NCI-H128 (cell line): ENCODE results near the gene CCDC83.
"Not testable (repeated sequence)": the region's sequence is repeated elsewhere in the genome, so short reads cannot be mapped to it uniquely, and the experiment has no call there.

Experiments
- DNase-seq: peaks from one replicate; lab custom pipeline; 2025; ENCODE audit not compliant: unreplicated experiment; lab: John Stamatoyannopoulos, UW

The CCDC83 gene

DNA sequence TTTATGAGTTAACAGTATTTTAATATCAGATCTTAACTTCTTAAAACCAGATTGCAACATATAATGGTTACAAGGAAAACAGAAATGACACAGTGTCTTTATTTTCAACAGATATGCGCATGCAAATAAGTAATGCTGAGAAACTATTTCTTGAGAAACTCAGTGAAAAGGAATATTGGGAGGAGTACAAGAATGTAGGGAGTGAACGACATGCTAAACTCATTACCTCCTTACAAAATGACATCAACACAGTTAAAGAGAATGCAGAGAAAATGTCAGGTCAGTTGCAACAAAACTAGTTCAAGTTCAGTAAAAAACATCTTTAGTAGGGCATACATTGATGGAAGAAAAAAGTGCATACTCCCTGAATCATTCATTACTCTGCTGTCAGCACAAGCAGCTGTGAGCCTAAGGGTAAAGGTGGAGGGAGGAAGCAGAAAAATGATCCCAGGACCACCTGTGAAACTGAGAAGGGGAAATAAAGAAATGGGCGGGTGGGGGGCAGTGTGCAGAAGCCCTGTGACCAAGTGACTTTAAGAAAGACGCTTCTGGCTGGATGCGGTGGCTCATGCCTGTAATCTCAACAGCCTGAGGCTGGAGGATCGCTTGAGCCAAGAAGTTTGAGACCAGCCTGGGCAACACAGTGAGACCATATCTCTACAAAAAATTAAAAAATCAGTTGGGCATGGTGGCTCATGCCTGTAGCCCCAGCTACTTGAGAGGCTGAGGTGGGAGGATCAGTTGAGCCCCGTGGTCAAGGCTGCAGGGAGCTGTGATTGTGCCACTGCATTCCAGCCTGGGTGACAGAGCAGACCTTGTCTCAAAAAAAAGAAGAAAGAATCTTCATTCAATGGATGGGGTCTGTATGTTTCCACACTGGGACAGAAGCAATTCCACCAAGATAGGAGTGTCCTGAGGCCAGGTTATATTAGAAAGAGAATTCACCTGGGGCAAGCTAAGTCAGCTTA, 31.2 kb downstream of the CCDC83 start:
- DNase-seq: no peak

DNA sequence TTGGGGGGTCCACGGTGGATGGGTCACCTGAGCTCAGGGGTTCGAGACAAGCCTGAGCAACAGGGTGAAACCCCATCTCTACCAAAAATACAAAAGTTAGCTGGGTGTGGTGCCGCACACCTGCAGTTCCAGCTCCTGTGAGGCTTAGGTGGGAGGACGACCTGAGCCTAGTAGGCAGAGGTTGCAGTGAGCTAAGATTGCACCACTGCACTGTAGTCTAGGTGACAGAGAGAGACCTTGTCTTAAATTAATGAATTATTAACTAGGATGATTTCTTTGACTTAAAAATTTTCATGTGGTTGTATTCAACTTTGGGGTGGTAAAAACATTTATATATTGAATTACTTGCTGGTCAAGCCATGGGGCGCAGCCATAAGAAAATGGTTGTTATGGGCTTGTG, 33.9 kb downstream of the CCDC83 start:
- no peak for DNase-seq

GRCh38 chr11:85889676-85890579, 34.7 kb downstream of the CCDC83 start:
- DNase-seq: no peak

DNA sequence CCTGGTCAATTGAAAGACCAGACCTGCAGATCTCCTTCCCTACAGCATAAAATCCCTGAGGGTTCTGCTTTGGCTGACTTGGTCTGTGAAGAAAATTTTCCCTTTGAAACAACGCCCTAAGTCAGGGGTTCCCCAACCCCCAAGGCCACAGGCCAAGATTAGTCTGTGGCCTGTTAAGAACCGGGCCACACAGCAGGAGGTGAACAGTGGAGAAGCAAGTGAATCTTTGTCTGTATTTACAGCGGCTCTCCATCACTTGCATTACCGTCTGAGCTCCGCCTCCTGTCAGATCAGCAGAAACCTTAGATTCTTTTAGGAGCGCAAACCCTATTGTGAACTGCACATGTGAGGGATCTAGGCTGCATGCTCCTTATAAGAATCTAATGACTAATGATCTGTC, 38.2 kb downstream of the CCDC83 start:
- no peak for DNase-seq

GRCh38 chr11:85896876-85897275, 41.7 kb downstream of the CCDC83 start:
- no peak for DNase-seq

DNA sequence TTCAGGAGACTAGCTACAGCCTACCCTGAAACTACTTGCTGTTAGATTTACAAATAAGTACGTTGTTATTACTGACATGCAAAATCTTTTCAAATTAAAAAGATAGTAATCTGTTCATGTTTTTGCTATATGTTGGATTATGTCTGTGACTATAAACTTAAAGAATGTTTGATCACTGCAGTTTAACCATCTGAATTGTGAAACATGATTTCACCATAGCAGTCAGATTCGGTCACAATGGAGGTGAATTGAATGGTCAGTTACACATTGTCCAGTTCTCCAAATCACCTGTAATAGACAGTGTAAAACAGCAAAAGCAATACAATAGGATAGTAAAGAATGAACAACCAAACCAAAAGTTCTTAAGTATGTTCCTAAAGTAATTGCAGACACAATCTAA, 43.3 kb downstream of the CCDC83 start:
- no peak for DNase-seq

- DNase-seq: no peak
Measured at GRCh38 chr11:85902353-85902752, 47.2 kb downstream of the CCDC83 start.

DNA sequence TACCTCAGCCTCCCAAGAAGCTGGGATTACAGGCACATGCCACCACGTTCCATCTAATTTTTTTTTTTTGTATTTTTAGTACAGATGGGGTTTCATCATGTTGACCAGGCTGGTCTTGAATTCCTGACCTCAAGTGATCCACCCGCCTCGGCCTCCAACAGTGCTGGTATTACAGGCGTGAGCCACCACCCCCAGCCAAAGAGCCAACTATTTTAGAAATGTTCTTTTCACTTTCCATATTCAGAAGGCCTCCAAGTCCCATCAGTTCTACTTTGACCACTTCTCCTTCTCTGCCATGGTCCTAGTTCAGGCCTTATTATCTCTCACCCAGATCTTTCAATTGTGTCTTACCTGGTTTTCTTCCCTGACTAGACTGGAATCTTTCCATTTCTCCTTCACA, 48.2 kb downstream of the CCDC83 start:
- no peak for DNase-seq

DNA sequence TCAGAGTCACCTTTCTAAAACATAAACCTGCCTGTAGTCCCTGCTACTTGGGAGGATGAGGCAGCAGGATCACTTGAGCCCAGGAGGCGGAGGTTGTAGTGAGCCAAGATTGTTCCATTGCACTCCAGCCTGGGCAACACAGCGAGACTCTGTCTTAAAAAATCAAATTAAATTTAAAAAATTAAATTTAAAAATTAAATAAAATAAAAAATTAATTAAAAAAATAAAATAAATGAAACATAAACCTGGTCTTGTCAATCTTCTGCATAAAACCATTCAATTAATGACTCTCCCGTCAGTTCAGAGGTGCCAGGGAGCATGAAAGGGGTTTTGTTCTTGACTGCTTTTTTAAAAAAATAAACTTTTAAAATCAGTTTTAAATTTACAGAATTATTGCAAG, 48.6 kb downstream of the CCDC83 start:
- no peak for DNase-seq

DNA sequence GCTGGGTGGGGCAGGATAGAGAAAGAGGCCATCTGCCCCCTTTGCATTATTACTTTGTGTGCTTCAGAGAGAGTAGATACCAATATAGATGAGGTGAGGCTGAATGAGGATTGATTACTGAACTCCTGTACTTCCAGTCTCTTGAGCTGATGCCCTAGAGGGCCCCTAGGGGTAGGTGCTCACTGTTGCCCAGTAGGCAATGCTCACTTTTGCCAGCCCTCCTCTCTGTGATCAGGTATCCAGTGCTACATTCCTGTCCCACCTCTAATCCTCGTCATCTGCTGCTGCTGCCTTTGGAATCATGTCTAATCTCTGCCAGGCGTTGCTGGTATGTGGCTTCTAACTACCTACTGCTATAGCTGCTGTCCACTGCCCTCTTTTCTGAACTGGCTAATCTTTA, 57.2 kb downstream of the CCDC83 start:
- DNase-seq: no peak

- DNase-seq: no peak
Measured at GRCh38 chr11:85913513-85913912, 58.3 kb downstream of the CCDC83 start.

DNA sequence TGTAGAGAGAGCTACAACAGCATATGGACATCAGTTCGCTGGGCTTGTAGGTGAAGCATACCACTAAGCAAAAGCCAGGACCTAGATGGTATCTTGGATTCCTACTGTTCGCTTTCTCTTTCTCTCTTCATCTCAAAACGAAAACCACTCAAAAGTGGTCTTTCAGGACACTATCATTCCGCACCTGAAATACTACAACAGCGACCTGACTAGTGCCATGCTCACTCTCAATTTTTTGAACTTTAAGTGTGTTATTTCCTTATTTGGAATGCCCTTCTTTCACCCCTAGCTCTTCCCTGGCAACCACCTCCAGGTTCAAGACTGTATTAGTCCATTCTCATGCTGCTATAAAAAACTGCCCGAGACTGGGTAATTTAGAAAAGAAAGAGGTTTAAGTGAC, 59.2 kb downstream of the CCDC83 start:
- DNase-seq: no peak

- DNase-seq: no peak
Measured at GRCh38 chr11:85918910-85919794, 64.0 kb downstream of the CCDC83 start.

GRCh38 chr11:85922367-85922766, 67.2 kb downstream of the CCDC83 start:
- DNase-seq: no peak

GRCh38 chr11:85923455-85923854, 68.3 kb downstream of the CCDC83 start:
- no peak for DNase-seq

DNA sequence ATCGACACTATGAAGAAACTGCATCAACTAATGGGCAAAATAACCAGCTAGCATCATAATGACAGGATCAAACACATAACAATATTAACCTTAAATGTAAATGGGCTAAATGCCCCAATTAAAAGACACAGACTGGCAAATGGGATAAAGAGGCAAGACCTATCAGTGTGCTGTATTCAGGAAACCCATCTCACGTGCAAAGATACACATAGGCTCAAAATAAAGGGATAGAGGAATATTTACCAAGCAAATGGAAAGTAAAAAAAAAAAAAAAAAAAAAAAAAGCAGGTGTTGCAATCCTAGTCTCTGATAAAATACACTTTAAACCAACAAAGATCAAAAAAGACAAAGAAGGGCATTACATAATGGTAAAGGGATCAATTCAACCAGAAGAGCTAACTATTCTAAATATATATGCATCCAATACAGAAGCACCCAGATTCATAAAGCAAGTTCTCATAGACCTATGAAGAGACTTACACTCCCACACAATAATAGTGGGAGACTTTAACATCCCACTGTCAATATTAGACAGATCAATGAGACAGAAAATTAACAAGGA, 71.6 kb downstream of the CCDC83 start:
- not testable (repeated sequence) for DNase-seq

DNA sequence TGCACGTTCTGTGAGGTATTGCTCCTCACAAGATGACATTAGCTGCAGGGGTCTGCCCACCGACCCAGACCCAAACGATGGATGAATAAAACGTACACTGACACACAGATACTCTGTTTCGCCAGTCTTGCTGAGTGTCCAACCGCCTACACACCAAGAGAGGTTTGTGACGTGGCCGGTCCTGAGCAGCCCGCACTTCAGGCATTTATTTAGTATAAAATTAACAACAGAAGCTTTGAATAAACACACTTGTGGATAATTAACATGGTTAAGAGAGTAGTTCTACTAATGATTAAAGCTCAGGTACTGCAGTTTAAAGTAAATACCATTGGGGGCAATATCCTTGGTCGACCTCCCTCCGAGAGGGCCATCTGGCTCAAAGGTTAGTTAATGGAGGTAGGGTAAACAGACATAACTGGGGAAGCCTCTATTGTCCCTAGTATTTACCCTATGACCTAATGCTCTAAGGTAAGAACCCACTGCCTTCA, 75.7 kb downstream of the CCDC83 start:
- no peak for DNase-seq

DNA sequence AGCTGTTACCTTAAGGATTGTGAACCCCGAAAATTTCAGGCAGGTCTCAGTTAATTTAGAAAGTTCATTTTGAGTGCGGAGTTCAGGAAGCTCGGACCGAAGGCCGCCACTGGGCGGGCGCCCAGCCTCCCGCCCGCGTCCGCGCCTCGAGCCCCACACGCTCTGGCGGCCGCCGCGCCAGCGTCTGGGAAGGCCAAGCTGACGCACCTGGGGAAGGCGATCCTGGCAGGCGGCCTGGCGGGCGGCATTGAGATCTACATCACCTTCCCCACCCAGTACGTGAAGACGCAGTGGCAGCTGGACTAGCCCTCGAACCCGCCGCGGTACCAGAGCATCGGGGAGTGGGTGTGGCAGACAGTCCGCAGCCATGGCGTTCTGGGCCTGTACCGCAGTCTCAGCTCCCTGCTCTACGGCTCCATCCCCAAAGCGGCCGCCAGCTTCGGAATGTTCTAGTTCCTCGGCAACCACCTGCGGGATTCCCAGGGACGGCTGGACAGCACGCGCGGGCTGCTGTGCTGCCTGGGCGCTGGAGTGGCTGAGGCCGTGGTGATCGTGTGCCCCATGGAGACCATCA, 79.5 kb downstream of the CCDC83 start:
- no peak for DNase-seq

GRCh38 chr11:85935751-85936150, 80.6 kb downstream of the CCDC83 start:
- DNase-seq: no peak

GRCh38 chr11:85937835-85938234, 82.7 kb downstream of the CCDC83 start:
- DNase-seq: no peak
